ENCODE data around the gene DIS3L2.

- TF ChIP-seq CTCF (conservative IDR thresholded peaks at IDR 0.05; ENCODE audit: low read depth, low read length), result no peak
- TF ChIP-seq CEBPB (IDR thresholded peaks at IDR 0.05; ENCODE audit: low read depth, low read length), result no peak
- no peak for TF ChIP-seq POLR2A (IDR thresholded peaks at IDR 0.05; ENCODE audit: low read depth, low read length)
- TF ChIP-seq RAD21 (IDR thresholded peaks at IDR 0.05; ENCODE audit: low read length), result no peak
- no peak for TF ChIP-seq ELK1 (IDR thresholded peaks at IDR 0.05; ENCODE audit: borderline replicate concordance, low read depth, low read length)
- TF ChIP-seq CHD1 (IDR thresholded peaks at IDR 0.05; ENCODE audit: low read depth, low read length), result no peak
- no peak for TF ChIP-seq RFX5 (IDR thresholded peaks at IDR 0.05; ENCODE audit: low read depth, low read length)
- TF ChIP-seq RCOR1 (IDR thresholded peaks at IDR 0.05; ENCODE audit: insufficient replicate concordance, low read length), result no peak
- TF ChIP-seq MXI1 (IDR thresholded peaks at IDR 0.05; ENCODE audit: borderline replicate concordance, low read depth, low read length), result no peak
- no peak for TF ChIP-seq USF2 (IDR thresholded peaks at IDR 0.05; ENCODE audit: low read depth, low read length)
- TF ChIP-seq BHLHE40 (IDR thresholded peaks at IDR 0.05; ENCODE audit: low read depth, low read length), result no peak
- TF ChIP-seq SMC3 (IDR thresholded peaks at IDR 0.05; ENCODE audit: low read depth, low read length), result no peak
- no peak for TF ChIP-seq MAFK (IDR thresholded peaks at IDR 0.05; ENCODE audit: low read depth, low read length)
- no peak for TF ChIP-seq FOS (IDR thresholded peaks at IDR 0.05; ENCODE audit: low read depth, low read length)
Measured at GRCh38 chr2:232275670-232276069, 314.2 kb downstream of the DIS3L2 start.
